Ascending aorta (tissue), 2 donors: ENCODE results near the gene PAIP1. TPM values are rescaled to one million over a fixed set of nuclear protein-coding genes. Genes with fewer than 3 reads are reported as not detected.

ENCODE experiments used
- DNase-seq, 2 donors: peaks; one replicate each; pipeline ENCODE4 v3.0.0-alpha.2; 2019; ENCODE audit warnings: low spot score in 2 of 2
- H3K27ac ChIP-seq, 2 donors: fragments of 200-600 bp; sonication (generic); one replicate each; pipeline ENCODE4 v1.5.1; 2016 to 2017; ENCODE audit warnings: mild to moderate bottlenecking in 1 of 2
- H3K27me3 ChIP-seq: fragments of 200-600 bp; sonication (generic); one replicate; pipeline ENCODE4 v1.5.1; 2017
- H3K36me3 ChIP-seq, 2 donors: fragments of 200-600 bp; sonication (generic); one replicate each; pipeline ENCODE4 v1.5.1; 2016
- H3K4me1 ChIP-seq, 2 donors: fragments of 200-600 bp; sonication (generic); one replicate each; pipeline ENCODE4 v1.5.1; 2016 to 2017; ENCODE audit warnings: mild to moderate bottlenecking in 1 of 2
- H3K4me3 ChIP-seq, 2 donors: fragments of 200-600 bp; sonication (generic); one replicate each; pipeline ENCODE4 v1.5.1; 2016 to 2017; ENCODE audit warnings: mild to moderate bottlenecking in 1 of 2
- H3K9me3 ChIP-seq, 2 donors: fragments of 200-600 bp; sonication (generic); one replicate each; pipeline ENCODE4 v1.5.1; 2016
- intact Hi-C: fragments of 100-400 bp; cut with DNase I; formaldehyde crosslinking; loops from one replicate; pipeline ENCODE4 v1.15.1; 2023
- total RNA-seq: library from RNA; depleted of rRNA; stranded (reverse); fragments of >200 nt; gene quantifications from one replicate; pipeline ENCODE4 v1.1.0, GENCODE V29; 2016
- TF ChIP-seq, protein P1 (sequence below), 3 experiments: fragments of 200-600 bp in 2 of 3; fragments of 450-650 bp in 1 of 3; sonication (generic) in 2 of 3; IDR thresholded peaks; one replicate each; pipeline ENCODE4 v1.5.1; 2016 to 2019; ENCODE audit warnings: antibody characterized with exemption in 3 of 3, mild to moderate bottlenecking in 1 of 3, moderate library complexity in 1 of 3

PAIP1 gene
- total RNA-seq, 1 donor from 2014 or later: 93.6 TPM

DNA sequence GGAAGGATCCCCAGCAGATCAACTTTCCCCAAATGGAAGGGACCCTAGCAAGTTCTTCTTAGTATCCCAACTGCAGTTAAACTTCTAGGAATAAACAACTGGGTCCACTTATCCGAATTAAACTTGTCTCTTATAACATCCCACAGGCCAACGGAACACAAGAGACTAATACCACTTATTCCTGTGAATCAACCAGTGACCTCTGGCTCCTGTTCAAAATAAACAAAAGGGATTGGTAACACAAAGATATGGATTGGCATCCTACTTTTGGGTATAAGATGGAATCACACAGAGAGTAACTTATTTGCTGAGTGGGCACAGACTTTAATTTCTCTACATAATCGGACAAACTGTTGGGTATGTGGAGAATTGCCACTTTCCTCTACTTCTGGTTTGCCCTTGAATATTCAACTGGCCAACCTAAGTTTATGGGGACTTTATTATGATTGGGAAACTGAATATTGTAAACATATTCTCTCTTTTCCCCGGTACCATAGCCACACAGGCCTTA is 12.4 kb upstream of the PAIP1 start:
- no peak for DNase-seq
- H3K27me3 ChIP-seq: no peaks in the 10 kb centered on the region
- H3K27ac ChIP-seq: no peak overlapping the region
- no peaks in the 10 kb centered on the region for H3K36me3 ChIP-seq
- intact Hi-C loops: no loop called here
- H3K9me3 ChIP-seq: no peaks in the 10 kb centered on the region
- TF ChIP-seq, protein P1, sequence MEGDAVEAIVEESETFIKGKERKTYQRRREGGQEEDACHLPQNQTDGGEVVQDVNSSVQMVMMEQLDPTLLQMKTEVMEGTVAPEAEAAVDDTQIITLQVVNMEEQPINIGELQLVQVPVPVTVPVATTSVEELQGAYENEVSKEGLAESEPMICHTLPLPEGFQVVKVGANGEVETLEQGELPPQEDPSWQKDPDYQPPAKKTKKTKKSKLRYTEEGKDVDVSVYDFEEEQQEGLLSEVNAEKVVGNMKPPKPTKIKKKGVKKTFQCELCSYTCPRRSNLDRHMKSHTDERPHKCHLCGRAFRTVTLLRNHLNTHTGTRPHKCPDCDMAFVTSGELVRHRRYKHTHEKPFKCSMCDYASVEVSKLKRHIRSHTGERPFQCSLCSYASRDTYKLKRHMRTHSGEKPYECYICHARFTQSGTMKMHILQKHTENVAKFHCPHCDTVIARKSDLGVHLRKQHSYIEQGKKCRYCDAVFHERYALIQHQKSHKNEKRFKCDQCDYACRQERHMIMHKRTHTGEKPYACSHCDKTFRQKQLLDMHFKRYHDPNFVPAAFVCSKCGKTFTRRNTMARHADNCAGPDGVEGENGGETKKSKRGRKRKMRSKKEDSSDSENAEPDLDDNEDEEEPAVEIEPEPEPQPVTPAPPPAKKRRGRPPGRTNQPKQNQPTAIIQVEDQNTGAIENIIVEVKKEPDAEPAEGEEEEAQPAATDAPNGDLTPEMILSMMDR (IDR thresholded peaks at IDR 0.05): no peak
- H3K4me3 ChIP-seq: no peak overlapping the region
- peaks cover 0 to 7% of the 10 kb centered on the region in 2 donors for H3K4me1 ChIP-seq

DNA sequence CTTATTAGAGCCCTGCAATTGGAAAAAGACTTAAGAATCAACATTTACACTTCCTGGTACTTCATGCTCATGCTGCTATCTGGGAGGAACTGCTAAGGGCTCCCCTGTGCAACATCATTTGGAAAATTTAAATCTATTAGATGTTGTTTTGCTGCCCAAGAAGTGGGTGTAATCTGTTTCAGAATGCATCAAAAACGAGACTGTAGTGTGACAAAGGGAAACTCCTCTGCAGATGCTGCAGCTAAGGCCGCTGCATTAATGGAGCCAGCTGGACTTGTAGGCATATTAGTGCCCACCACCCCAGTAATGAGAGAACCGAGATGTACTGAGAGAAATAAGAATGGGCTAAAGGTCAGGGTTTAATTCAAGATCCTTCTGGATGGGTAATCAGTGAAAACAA is 11.1 kb upstream of the PAIP1 start:
- Histone ChIP-seq H3K36me3 (no peaks in the 10 kb centered on the region), H3K4me3 (no peak overlapping the region), H3K27ac (no peak overlapping the region), H3K27me3 (no peaks in the 10 kb centered on the region), H3K4me1 (peaks cover 0 to 14% of the 10 kb centered on the region in 2 donors), H3K9me3 (no peaks in the 10 kb centered on the region)
- TF ChIP-seq, protein P1 (IDR thresholded peaks at IDR 0.05): no peak
- DNase-seq: no peak
- intact Hi-C loops: no loop called here

DNA sequence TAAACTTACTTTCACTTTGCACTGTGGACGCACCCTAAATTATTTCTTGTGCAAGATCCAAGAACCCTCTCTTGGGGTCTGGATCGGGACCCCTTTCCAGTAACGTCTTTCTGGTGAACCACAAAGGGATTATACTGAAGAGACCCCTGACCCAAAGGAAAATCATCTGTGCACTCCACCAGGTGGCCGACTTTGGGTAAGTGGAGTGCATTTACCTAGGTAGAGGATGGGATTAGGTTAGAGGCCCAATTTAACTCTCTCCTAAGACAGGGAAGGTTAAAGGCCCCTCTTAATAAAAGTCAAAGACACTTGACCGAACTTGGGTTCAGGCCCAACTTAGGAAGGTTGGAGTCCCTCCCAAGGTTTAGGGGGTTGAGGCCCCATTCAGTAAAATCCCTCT is 8.2 kb upstream of the PAIP1 start:
- TF ChIP-seq, protein P1 (IDR thresholded peaks at IDR 0.05): no peak
- Histone ChIP-seq H3K4me3 (no peak overlapping the region), H3K4me1 (peaks cover 0 to 8% of the 10 kb centered on the region in 2 donors), H3K27ac (no peak overlapping the region), H3K27me3 (no peaks in the 10 kb centered on the region), H3K36me3 (no peaks in the 10 kb centered on the region), H3K9me3 (no peaks in the 10 kb centered on the region)
- intact Hi-C loops: no loop called here
- DNase-seq: no peak

DNA sequence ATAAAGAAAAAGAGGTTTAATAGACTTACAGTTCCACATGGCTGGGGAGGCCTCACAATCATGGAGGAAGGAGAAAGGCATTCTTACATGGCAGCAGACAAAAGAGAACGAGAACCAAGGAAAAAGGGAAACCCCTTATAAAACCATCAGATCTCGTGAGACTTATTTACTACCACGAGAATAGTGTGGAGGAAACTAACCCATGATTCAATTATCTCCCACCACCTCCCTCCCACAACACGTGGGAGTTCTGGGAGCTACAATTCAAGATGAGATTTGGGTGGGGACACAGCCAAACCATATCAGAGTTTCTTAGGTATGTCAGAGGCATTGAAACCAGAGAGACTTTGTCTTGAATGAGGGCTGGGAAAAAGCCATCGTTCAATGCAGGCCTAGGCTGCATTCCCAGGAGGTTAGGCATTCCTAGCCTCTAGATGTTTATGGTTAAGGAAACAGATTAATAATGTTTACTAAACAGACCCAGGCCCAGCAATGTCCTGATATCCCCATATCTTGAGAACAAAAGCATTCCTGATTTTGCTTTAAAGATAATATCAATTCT is 7.5 kb upstream of the PAIP1 start:
- TF ChIP-seq, protein P1 (IDR thresholded peaks at IDR 0.05): no peak
- intact Hi-C loops: no loop called here
- no peaks in the 10 kb centered on the region for H3K36me3 ChIP-seq
- no peaks in the 10 kb centered on the region for H3K9me3 ChIP-seq
- DNase-seq: no peak
- H3K27ac ChIP-seq: no peak overlapping the region
- no peak overlapping the region for H3K4me3 ChIP-seq
- no peaks in the 10 kb centered on the region for H3K27me3 ChIP-seq
- peaks cover 0 to 8% of the 10 kb centered on the region in 2 donors for H3K4me1 ChIP-seq

DNA sequence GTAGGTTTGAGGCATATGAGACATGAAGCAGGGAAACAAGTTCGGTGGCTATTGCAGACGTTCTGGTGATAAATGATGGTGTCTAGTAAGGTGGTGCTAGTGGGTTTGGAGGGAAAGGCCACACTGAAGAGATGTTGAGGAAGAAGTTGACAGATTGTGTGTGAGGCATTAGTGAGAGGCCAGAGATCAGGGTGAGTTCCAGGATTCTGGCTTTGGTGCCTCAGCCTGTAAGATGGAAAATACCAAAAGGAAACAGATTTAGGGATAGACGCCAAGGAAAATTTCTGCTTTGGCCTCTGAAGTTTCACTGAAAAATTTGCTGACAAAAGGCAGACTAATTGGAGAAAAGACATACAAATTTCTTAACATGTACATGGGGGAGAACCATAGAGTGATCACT is 6.4 kb upstream of the PAIP1 start:
- DNase-seq: no peak
- Histone ChIP-seq H3K27ac (peak overlapping the region; percentile 55 to 57), H3K9me3 (no peaks in the 10 kb centered on the region), H3K36me3 (no peaks in the 10 kb centered on the region), H3K27me3 (no peaks in the 10 kb centered on the region), H3K4me3 (no peak overlapping the region), H3K4me1 (peaks cover 0 to 8% of the 10 kb centered on the region in 2 donors)
- TF ChIP-seq, protein P1 (IDR thresholded peaks at IDR 0.05): no peak
- intact Hi-C loops: no loop called here

DNA sequence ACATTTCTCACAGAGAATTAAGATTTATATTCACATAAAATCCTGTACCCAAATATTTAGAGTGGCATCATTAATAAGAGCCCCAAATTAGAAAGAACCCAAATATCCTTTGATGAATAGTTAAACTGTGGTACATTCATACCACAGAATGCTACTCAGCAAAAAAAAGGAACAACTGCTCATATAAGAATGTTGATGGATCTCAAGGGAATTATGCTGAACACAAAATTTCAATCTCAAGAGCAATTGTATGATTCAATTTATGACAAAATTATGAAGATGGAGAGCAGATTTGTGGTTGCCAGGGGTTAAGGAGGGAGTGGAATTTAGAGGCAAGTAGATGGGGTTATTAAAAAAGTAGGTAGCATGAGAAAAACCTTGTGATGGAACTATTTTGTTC is 4.5 kb upstream of the PAIP1 start:
- H3K36me3 ChIP-seq: no peaks in the 10 kb centered on the region
- intact Hi-C loops: no loop called here
- no peaks in the 10 kb centered on the region for H3K9me3 ChIP-seq
- DNase-seq: no peak
- no peaks in the 10 kb centered on the region for H3K27me3 ChIP-seq
- H3K4me1 ChIP-seq: peaks cover 0 to 8% of the 10 kb centered on the region in 2 donors
- H3K4me3 ChIP-seq: no peak overlapping the region
- H3K27ac ChIP-seq: no peak overlapping the region
- TF ChIP-seq, protein P1 (IDR thresholded peaks at IDR 0.05): no peak
